Midbrain (tissue), 1 donor: ENCODE results near the gene LTBP2.

Experiments used
- DNase-seq: peaks from one replicate; lab custom pipeline; 2025; lab: John Stamatoyannopoulos, UW

The LTBP2 gene

GRCh38 chr14:74571901-74572725 lies 39.9 kb downstream of the LTBP2 start:
- DNase-seq, result no peak

- no peak for DNase-seq
These were observed 40.6 kb downstream of the LTBP2 start for GRCh38 chr14:74571441-74571841.

GRCh38 chr14:74570696-74571095 lies 41.3 kb downstream of the LTBP2 start:
- no peak for DNase-seq

GRCh38 chr14:74569806-74570591 lies 42.0 kb downstream of the LTBP2 start:
- DNase-seq, result no peak

- DNase-seq, result no peak
These were observed 42.6 kb downstream of the LTBP2 start for GRCh38 chr14:74569387-74569786.

GRCh38 chr14:74568911-74569310 lies 43.1 kb downstream of the LTBP2 start:
- no peak for DNase-seq

- DNase-seq, result no peak
These were observed 43.7 kb downstream of the LTBP2 start for GRCh38 chr14:74568380-74568649.

GRCh38 chr14:74567646-74568379 lies 44.2 kb downstream of the LTBP2 start:
- DNase-seq, result no peak

- DNase-seq, result no peak
These were observed 44.8 kb downstream of the LTBP2 start for GRCh38 chr14:74567219-74567618.

GRCh38 chr14:74566174-74567141 lies 45.6 kb downstream of the LTBP2 start:
- no peak for DNase-seq

- no peak for DNase-seq
These were observed 48.4 kb downstream of the LTBP2 start for GRCh38 chr14:74563586-74564159.

GRCh38 chr14:74563233-74563585 lies 48.8 kb downstream of the LTBP2 start:
- DNase-seq, result no peak

GRCh38 chr14:74562515-74563232 lies 49.4 kb downstream of the LTBP2 start:
- no peak for DNase-seq

GRCh38 chr14:74558655-74559054 lies 53.4 kb downstream of the LTBP2 start:
- DNase-seq, result no peak

- DNase-seq, result no peak
These were observed 54.3 kb downstream of the LTBP2 start for GRCh38 chr14:74557691-74558090.

- DNase-seq, result no peak
These were observed 56.5 kb downstream of the LTBP2 start for GRCh38 chr14:74555476-74556050.

GRCh38 chr14:74554742-74555362 lies 57.2 kb downstream of the LTBP2 start:
- no peak for DNase-seq

GRCh38 chr14:74552623-74553022 lies 59.4 kb downstream of the LTBP2 start:
- DNase-seq, result no peak

GRCh38 chr14:74551431-74552371 lies 60.3 kb downstream of the LTBP2 start:
- DNase-seq, result peak; percentile 31
